Ishikawa (cell line): ENCODE measurements around the gene EGFLAM.

Source experiments
- CEBPB ChIP-seq: IDR thresholded peaks from 2 replicates; pipeline ENCODE4 v1.6.1; 2012
- CREB1 ChIP-seq: IDR thresholded peaks from 2 replicates; pipeline ENCODE4 v1.6.1; 2012; ENCODE audit warnings: low read depth
- EGR1 ChIP-seq: IDR thresholded peaks from 2 replicates; pipeline ENCODE4 v1.6.1; 2012
- EP300 ChIP-seq: IDR thresholded peaks from 2 replicates; pipeline ENCODE4 v1.6.1; 2012; ENCODE audit warnings: borderline replicate concordance
- FOXM1 ChIP-seq: IDR thresholded peaks from 2 replicates; pipeline ENCODE4 v1.6.1; 2012; ENCODE audit warnings: low read depth, borderline replicate concordance
- MAX ChIP-seq: IDR thresholded peaks from 2 replicates; pipeline ENCODE4 v1.6.1; 2012
- NFIC ChIP-seq: IDR thresholded peaks from 2 replicates; pipeline ENCODE4 v1.6.1; 2012
- RAD21 ChIP-seq: IDR thresholded peaks from 2 replicates; pipeline ENCODE4 v1.6.1; 2012; ENCODE audit warnings: low read depth
- REST ChIP-seq: IDR thresholded peaks from 2 replicates; pipeline ENCODE4 v1.6.1; 2012; ENCODE audit warnings: low read depth, mild to moderate bottlenecking
- TAF1 ChIP-seq: IDR thresholded peaks from 2 replicates; pipeline ENCODE4 v1.6.1; 2012; ENCODE audit warnings: low read depth, mild to moderate bottlenecking
- TCF12 ChIP-seq: IDR thresholded peaks from 2 replicates; pipeline ENCODE4 v1.6.1; 2012; ENCODE audit warnings: low read depth
- TEAD4 ChIP-seq: IDR thresholded peaks from 2 replicates; pipeline ENCODE4 v1.6.1; 2012
- USF1 ChIP-seq: IDR thresholded peaks from 2 replicates; pipeline ENCODE4 v1.6.1; 2012
- YY1 ChIP-seq: IDR thresholded peaks from 2 replicates; pipeline ENCODE4 v1.6.1; 2012; ENCODE audit warnings: low read depth
- ZBTB7A ChIP-seq: IDR thresholded peaks from 2 replicates; pipeline ENCODE4 v1.6.1; 2012; ENCODE audit warnings: low read depth

Gene EGFLAM

GRCh38 chr5:38212307-38212706, 46.1 kb upstream of the EGFLAM start:
- TF ChIP-seq YY1 = no peak
- no peak for TF ChIP-seq NFIC
- TF ChIP-seq REST = no peak
- TF ChIP-seq EP300 = no peak
- TF ChIP-seq TEAD4 = no peak
- TF ChIP-seq CREB1 = no peak
- no peak for TF ChIP-seq EGR1
- TF ChIP-seq ZBTB7A = no peak
- no peak for TF ChIP-seq RAD21

GRCh38 chr5:38226091-38226490, 32.3 kb upstream of the EGFLAM start:
- TF ChIP-seq NFIC (no peak), EP300 (no peak), CREB1 (no peak), TEAD4 (no peak), ZBTB7A (no peak), TAF1 (no peak), USF1 (no peak), CEBPB (no peak), YY1 (no peak), RAD21 (no peak), EGR1 (no peak), REST (no peak), TCF12 (no peak), MAX (no peak), FOXM1 (no peak)

GRCh38 chr5:38228914-38229313, 29.4 kb upstream of the EGFLAM start:
- TF ChIP-seq EGR1 (no peak), NFIC (no peak), TCF12 (no peak), RAD21 (no peak), TEAD4 (no peak)

- TF ChIP-seq TEAD4 (no peak), EP300 (no peak), EGR1 (no peak), USF1 (no peak), MAX (no peak), ZBTB7A (no peak), YY1 (no peak), REST (no peak), NFIC (no peak), CREB1 (no peak), FOXM1 (no peak), TAF1 (no peak)
Observed at GRCh38 chr5:38234737-38235136, 23.6 kb upstream of the EGFLAM start.

GRCh38 chr5:38237681-38238080, 20.7 kb upstream of the EGFLAM start:
- TF ChIP-seq TCF12 (no peak), FOXM1 (no peak), YY1 (no peak), CREB1 (no peak), USF1 (no peak), MAX (no peak), TEAD4 (no peak), TAF1 (no peak), CEBPB (no peak), EP300 (no peak), ZBTB7A (no peak), EGR1 (no peak), REST (no peak), RAD21 (no peak), NFIC (no peak)
